22Rv1 (cell line): ENCODE data around the gene ADH5.
"Not testable (repeated sequence)": the region's sequence is repeated elsewhere in the genome, so short reads cannot be mapped to it uniquely, and the experiment has no call there.

Experiments
- H3K27ac ChIP-seq: fragments of 450-650 bp; 2 replicates; pipeline ENCODE4 v1.5.1; 2017
- ZFX ChIP-seq: fragments of 450-650 bp; IDR thresholded peaks from 2 replicates; pipeline ENCODE4 v1.6.1; 2017; ENCODE audit warnings: antibody characterized with exemption, borderline replicate concordance
- TF ChIP-seq, protein P1 (sequence below): fragments of 450-650 bp; IDR thresholded peaks from 2 replicates; pipeline ENCODE4 v1.5.1; 2017; ENCODE audit warnings: mild to moderate bottlenecking

Gene ADH5

GRCh38 chr4:99099311-99099710 lies 10.7 kb upstream of the ADH5 start:
- H3K27ac ChIP-seq, result no peak overlapping the region
- TF ChIP-seq ZFX, result no peak
- TF ChIP-seq, protein P1, sequence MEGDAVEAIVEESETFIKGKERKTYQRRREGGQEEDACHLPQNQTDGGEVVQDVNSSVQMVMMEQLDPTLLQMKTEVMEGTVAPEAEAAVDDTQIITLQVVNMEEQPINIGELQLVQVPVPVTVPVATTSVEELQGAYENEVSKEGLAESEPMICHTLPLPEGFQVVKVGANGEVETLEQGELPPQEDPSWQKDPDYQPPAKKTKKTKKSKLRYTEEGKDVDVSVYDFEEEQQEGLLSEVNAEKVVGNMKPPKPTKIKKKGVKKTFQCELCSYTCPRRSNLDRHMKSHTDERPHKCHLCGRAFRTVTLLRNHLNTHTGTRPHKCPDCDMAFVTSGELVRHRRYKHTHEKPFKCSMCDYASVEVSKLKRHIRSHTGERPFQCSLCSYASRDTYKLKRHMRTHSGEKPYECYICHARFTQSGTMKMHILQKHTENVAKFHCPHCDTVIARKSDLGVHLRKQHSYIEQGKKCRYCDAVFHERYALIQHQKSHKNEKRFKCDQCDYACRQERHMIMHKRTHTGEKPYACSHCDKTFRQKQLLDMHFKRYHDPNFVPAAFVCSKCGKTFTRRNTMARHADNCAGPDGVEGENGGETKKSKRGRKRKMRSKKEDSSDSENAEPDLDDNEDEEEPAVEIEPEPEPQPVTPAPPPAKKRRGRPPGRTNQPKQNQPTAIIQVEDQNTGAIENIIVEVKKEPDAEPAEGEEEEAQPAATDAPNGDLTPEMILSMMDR, result no peak

- not testable (repeated sequence) for H3K27ac ChIP-seq
Observed at GRCh38 chr4:99091841-99092240, 3.3 kb upstream of the ADH5 start.

- TF ChIP-seq ZFX, result no peak
- TF ChIP-seq, protein P1, result no peak
- H3K27ac ChIP-seq, result no peak overlapping the region
Observed at GRCh38 chr4:99091216-99091575, 2.6 kb upstream of the ADH5 start.

GRCh38 chr4:99090481-99091215 lies 2.1 kb upstream of the ADH5 start:
- TF ChIP-seq ZFX, result no peak
- TF ChIP-seq, protein P1, result no peak
- H3K27ac ChIP-seq, result no peak overlapping the region

DNA sequence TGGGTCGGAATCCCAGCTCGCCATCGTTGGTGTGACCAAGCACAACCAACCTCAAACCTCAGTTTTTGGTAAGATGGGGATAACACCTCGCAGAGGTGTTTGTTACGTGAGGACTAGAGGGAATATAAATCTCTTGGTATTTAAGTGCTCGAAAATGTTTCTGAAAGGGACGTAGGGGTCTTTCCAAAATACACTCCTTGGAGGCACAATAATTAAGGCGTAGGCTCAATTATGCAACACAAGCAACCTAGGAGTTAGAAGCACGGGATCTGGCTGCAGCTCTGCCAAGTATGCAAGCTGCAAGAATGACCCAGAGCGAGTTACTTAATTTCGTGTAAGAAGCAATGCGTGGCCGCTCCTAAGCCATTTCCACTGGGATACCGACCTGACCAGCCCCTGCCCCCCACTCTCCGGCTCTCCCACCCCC lies 552 bp downstream of the ADH5 start:
- peak overlapping the region; percentile 83 for H3K27ac ChIP-seq
- TF ChIP-seq ZFX, result no peak
- TF ChIP-seq, protein P1, result no peak

DNA sequence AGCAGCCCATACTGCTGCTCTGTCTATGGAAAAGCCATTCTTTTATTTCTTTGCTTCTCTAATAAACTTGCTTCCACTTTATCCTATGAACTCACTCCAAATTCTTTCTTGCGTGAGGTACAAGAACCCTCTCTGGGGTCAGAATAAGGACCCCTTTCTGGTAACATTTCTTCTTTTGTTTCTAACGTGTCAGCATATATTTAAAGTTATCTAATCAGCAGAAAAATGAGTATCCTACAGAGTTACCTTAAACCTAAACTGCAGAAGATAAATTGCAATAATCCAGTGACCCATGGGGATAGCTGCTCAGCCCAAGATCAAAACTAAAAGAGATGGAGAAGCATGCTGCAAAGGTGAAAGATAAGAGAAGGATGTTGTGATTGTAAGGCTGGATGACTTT lies 4.0 kb downstream of the ADH5 start:
- TF ChIP-seq ZFX, result no peak
- TF ChIP-seq, protein P1, result no peak
- H3K27ac ChIP-seq, result no peak overlapping the region

DNA sequence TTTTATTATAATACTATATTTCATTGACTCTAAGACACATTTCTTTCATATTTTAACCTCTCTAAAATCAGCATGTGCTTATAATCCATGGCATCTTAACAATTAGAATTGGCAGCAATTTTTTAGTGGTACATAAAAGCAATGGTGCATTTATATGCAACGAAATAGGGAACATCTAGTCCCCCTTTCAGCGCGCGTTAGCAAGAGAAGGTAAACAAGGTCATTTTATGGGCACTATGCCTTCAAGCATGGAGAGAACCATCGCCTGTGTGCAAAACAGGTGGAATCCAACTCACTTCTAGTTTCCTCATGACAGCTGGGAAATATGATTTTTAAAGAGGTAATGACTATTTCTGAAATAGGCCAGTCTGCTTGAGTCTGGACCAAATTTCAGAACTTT lies 6.4 kb downstream of the ADH5 start:
- no peak overlapping the region for H3K27ac ChIP-seq
- TF ChIP-seq, protein P1, result no peak
- no peak for TF ChIP-seq ZFX

DNA sequence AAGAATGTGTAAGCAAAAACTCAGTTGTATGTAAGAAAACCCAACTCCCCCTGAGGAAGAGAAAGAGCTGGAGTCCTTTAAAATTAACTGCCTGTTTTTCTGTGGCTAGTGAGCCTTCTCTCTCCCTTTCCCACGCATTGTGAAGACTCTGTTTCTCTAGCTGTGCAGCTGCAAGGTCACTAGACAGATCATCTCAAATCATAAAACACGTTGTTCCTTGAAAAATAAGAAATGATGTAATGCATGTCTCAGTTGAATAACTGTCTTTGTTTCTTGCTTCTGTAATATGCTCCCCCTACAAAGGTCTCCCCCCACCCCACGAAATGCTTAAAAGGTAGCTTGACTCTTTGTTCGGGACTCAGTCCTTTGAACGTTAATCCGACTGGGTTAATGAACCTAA lies 7.7 kb downstream of the ADH5 start:
- H3K27ac ChIP-seq, result not testable (repeated sequence)
